Osteoblast (primary cell): ENCODE data around the gene HSP90B1. TPM values are rescaled to one million over a fixed set of nuclear protein-coding genes. Genes with fewer than 3 reads are reported as not detected.
A peak's percentile ranks its signal among the peaks of the same experiment; 100 is the strongest.

Experiments used
- DNase-seq: peaks from one replicate; pipeline ENCODE4 v3.0.0; 2011; ENCODE audit warnings: low spot score, mixed read lengths; ENCODE audit not compliant: insufficient read length; ENCODE audit errors: missing footprints
- H2AFZ ChIP-seq: 2 replicates; pipeline ENCODE4 v1.6.0; 2011; ENCODE audit warnings: mild to moderate bottlenecking, low read length
- H3K27ac ChIP-seq: 2 replicates; pipeline ENCODE4 v1.5.1; 2011; ENCODE audit warnings: mild to moderate bottlenecking, low read depth, low read length, moderate library complexity
- H3K27me3 ChIP-seq: 2 replicates; pipeline ENCODE4 v1.6.0; 2012; ENCODE audit warnings: mild to moderate bottlenecking, control low read depth, inconsistent platforms, low read length, moderate library complexity; ENCODE audit not compliant: insufficient read depth
- H3K36me3 ChIP-seq: 2 replicates; pipeline ENCODE4 v1.5.1; 2011; ENCODE audit warnings: mild to moderate bottlenecking, low read length, control low read depth, moderate library complexity; ENCODE audit not compliant: insufficient read depth
- H3K4me1 ChIP-seq: 2 replicates; pipeline ENCODE4 v1.5.1; 2011; ENCODE audit warnings: mild to moderate bottlenecking, low read length, control low read depth, moderate library complexity; ENCODE audit not compliant: insufficient read depth
- H3K4me2 ChIP-seq: 2 replicates; pipeline ENCODE4 v1.6.0; 2011; ENCODE audit warnings: mild to moderate bottlenecking, low read length; ENCODE audit not compliant: insufficient read depth
- H3K4me3 ChIP-seq: fragments of 200-600 bp; sonication (generic); 3 replicates; pipeline ENCODE4 v1.5.1; 2012; ENCODE audit warnings: mild to moderate bottlenecking, low read length, inconsistent platforms; ENCODE audit not compliant: insufficient read depth
- H3K79me2 ChIP-seq: 2 replicates; pipeline ENCODE4 v1.6.0; 2012; ENCODE audit warnings: mild to moderate bottlenecking, low read length, control low read depth, inconsistent platforms; ENCODE audit not compliant: insufficient read depth
- H3K9me3 ChIP-seq: 2 replicates; pipeline ENCODE4 v1.5.1; 2011; ENCODE audit warnings: low read depth, low read length, control low read depth
- H4K20me1 ChIP-seq: 2 replicates; pipeline ENCODE4 v1.6.0; 2012; ENCODE audit warnings: mild to moderate bottlenecking, low read length, control low read depth; ENCODE audit not compliant: insufficient read depth
- total RNA-seq: library from RNA; depleted of rRNA; stranded (reverse); fragments of >200 nt; gene quantifications from 2 replicates; pipeline ENCODE4 v1.2.3, GENCODE V29; 2012
- TF ChIP-seq, protein P1 (sequence below): IDR thresholded peaks from 2 replicates; pipeline ENCODE4 v1.5.1; 2011; ENCODE audit warnings: mild to moderate bottlenecking, low read depth, low read length, moderate library complexity; ENCODE audit errors: extremely low read depth

Gene HSP90B1
- total RNA-seq, 1 donor: 430 TPM

DNA sequence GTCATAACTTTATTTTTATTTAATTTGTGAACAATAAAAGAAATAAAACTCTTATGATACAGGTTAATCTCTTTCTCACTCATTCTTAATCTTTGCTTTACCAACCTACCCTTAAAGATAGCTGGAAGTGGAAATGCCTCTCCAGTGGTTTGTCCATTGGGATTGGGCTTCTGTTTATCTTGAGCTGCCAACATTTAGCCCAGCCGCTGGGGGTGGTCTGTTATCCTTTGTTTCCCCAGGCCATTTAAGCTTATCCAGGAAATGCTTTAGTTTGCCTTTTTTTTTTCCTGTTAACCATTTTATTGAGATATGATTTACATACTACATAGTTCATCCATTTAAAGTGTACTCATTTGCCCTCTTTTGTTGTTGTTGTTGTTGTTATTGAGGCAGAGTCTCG is 43.7 kb downstream of the HSP90B1 start:
- Histone ChIP-seq H3K27ac (no peak overlapping the region), H2AFZ (no peak overlapping the region), H3K9me3 (no peaks in the 10 kb centered on the region), H3K4me3 (no peak overlapping the region), H3K79me2 (peaks cover 99% of the 10 kb centered on the region), H4K20me1 (peaks cover 31% of the 10 kb centered on the region), H3K36me3 (peaks cover 38% of the 10 kb centered on the region), H3K4me1 (peaks cover 12% of the 10 kb centered on the region), H3K4me2 (no peak overlapping the region), H3K27me3 (no peaks in the 10 kb centered on the region)
- TF ChIP-seq, protein P1, sequence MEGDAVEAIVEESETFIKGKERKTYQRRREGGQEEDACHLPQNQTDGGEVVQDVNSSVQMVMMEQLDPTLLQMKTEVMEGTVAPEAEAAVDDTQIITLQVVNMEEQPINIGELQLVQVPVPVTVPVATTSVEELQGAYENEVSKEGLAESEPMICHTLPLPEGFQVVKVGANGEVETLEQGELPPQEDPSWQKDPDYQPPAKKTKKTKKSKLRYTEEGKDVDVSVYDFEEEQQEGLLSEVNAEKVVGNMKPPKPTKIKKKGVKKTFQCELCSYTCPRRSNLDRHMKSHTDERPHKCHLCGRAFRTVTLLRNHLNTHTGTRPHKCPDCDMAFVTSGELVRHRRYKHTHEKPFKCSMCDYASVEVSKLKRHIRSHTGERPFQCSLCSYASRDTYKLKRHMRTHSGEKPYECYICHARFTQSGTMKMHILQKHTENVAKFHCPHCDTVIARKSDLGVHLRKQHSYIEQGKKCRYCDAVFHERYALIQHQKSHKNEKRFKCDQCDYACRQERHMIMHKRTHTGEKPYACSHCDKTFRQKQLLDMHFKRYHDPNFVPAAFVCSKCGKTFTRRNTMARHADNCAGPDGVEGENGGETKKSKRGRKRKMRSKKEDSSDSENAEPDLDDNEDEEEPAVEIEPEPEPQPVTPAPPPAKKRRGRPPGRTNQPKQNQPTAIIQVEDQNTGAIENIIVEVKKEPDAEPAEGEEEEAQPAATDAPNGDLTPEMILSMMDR: no peak
- no peak for DNase-seq

DNA sequence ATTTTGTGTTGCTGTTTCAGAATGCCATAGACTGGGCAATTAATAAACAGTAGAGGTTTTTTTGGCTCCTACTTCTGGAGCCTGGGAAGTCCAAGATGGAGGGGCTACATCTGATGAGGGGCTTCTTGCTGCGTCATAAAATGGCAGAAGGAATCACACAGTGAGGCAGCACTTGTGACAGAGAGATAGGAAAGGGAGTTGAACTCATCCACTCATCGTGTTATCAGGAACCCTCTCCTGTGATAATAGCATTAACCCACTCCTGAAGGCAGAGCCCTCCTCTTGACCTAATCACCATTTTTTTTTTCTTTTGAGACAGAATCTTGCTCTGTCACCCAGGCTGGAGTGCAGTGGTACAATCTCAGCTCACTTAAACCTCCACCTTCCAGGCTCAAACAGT is 45.2 kb downstream of the HSP90B1 start:
- Histone ChIP-seq H3K4me3 (no peak overlapping the region), H3K79me2 (peaks cover 90% of the 10 kb centered on the region), H4K20me1 (peaks cover 21% of the 10 kb centered on the region), H3K27me3 (no peaks in the 10 kb centered on the region), H2AFZ (no peak overlapping the region), H3K4me1 (no peaks in the 10 kb centered on the region), H3K9me3 (no peaks in the 10 kb centered on the region), H3K4me2 (no peak overlapping the region), H3K27ac (no peak overlapping the region), H3K36me3 (peaks cover 44% of the 10 kb centered on the region)
- TF ChIP-seq, protein P1: no peak
- no peak for DNase-seq

DNA sequence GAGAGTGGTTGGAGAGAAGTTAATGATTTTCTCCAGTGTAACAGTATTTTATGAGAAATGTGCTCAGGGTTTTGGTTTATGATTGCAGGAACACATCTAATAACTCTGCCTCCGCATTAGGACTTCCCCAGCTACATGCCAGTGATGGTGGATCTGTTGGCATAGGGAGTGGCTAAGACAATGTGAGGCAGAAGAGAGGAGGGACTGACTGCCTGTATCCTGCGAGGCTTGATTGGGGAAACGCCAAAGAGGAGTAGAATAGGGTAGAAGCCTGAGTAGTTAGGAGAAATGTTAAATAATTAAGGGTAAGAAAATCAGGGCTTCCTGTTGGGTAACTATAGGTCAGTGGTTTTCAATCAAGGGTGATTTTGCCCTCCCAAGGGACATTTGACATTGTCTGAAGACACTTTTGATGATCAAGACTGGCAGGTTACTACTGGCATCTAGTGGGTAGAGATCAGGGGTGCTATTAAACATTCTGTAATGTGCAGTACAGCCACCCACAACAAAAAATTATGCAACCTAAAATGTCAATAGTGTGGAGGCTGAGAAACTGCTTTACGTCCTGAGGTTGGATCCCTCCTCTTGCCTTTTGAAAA is 48.3 kb downstream of the HSP90B1 start:
- Histone ChIP-seq H4K20me1 (peaks cover 12% of the 10 kb centered on the region), H3K27me3 (no peaks in the 10 kb centered on the region), H3K4me2 (no peak overlapping the region), H3K4me3 (no peak overlapping the region), H3K36me3 (peaks cover 61% of the 10 kb centered on the region), H2AFZ (no peak overlapping the region), H3K79me2 (peaks cover 59% of the 10 kb centered on the region), H3K4me1 (no peaks in the 10 kb centered on the region), H3K9me3 (no peaks in the 10 kb centered on the region), H3K27ac (no peak overlapping the region)
- no peak for DNase-seq
- TF ChIP-seq, protein P1: no peak

DNA sequence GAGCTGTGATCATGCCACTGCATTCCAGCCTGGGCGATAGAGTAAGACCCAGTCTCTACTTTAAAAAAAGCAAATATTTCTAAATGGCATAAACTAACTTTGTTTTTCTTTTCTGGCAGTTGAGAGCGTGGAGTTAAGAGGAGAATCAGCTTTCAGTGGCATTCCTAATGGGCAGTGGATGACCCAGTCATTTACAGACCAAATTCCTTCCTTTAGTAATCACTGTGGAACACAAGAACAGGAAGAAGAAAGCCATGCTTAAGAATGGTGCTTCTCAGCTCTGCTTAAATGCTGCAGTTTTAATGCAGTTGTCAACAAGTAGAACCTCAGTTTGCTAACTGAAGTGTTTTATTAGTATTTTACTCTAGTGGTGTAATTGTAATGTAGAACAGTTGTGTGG is 56.6 kb downstream of the HSP90B1 start:
- H2AFZ ChIP-seq: no peak overlapping the region
- H3K9me3 ChIP-seq: no peaks in the 10 kb centered on the region
- TF ChIP-seq, protein P1: no peak
- peaks cover 7% of the 10 kb centered on the region for H3K4me1 ChIP-seq
- H3K27ac ChIP-seq: peak overlapping the region; percentile 68
- no peaks in the 10 kb centered on the region for H3K79me2 ChIP-seq
- H4K20me1 ChIP-seq: no peaks in the 10 kb centered on the region
- H3K36me3 ChIP-seq: peaks cover 77% of the 10 kb centered on the region
- no peaks in the 10 kb centered on the region for H3K27me3 ChIP-seq
- no peak overlapping the region for H3K4me3 ChIP-seq
- DNase-seq: peak; percentile 18
- no peak overlapping the region for H3K4me2 ChIP-seq
